T-helper 9 cell (primary cell): ENCODE measurements around the gene TGFA.

Experiments
- DNase-seq: peaks from one replicate; pipeline ENCODE4 v3.0.0-alpha.2; 2020

The TGFA gene

DNA sequence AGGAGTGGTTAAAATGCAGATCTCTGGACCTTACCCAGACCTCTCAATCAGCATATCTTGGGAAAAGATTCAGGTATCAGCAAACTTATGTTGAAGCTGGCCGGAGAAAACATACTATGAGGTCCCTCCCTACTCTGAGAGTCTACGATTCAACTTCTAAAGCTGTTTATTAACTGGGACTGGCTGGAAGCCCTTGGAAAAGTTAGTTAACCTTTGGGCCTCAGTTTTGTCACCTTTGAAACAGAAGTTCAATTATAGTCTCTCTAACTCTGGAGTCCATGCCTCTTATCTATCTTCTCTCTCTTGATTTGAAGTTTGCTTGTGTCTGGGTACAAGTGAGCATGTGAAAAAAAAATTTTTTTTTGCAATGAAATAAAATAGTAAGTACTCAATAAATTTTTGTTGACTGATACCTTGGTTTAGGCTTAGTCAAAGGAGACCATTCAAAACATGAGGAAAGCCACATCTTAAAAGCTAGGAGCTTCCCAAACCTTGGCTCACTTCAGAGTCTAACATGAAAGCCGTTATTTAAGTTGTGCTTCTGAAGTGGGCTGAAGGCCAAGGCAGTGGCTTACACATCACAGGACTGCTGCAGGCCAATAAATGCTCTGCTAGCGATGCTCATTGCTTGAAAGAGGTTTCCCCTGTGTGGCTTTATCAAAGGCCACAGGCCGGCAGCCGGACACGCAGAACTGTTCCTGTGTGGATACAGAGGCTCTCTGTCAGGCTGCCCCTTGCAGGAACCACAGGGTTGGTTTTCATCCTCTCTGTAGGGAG, 141.1 kb downstream of the TGFA start:
- DNase-seq: no peak

DNA sequence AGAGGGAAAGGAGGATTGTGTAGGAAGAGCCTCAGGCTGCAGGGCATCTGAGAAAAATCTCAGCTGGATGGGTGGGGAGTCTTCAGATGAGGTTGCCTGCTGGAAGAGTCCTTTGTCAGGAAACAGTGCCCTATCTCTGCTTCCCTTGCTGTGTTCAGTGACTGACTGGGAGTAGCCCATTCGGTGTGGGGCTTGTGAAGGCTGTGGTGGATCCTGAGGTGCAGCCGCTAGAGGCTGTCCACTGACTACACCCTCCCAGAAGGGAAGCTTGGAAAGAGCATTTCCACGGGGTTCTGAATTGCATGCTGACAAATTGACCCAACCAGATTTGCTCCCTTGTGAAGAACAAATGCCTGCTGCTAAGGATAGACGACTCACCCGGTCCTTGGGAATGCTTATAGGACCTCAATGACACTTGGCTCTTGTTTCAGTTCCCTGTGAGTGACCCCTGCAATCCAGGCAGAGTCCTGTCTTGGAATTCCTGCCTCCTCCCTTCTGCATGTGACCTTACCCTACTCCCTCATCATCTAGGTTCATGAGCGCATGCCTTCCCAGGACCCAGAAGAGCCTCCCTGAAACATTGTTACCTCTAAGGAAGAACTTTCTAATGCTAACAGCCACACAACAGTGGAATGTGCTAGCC, 142.0 kb downstream of the TGFA start:
- no peak for DNase-seq

DNA sequence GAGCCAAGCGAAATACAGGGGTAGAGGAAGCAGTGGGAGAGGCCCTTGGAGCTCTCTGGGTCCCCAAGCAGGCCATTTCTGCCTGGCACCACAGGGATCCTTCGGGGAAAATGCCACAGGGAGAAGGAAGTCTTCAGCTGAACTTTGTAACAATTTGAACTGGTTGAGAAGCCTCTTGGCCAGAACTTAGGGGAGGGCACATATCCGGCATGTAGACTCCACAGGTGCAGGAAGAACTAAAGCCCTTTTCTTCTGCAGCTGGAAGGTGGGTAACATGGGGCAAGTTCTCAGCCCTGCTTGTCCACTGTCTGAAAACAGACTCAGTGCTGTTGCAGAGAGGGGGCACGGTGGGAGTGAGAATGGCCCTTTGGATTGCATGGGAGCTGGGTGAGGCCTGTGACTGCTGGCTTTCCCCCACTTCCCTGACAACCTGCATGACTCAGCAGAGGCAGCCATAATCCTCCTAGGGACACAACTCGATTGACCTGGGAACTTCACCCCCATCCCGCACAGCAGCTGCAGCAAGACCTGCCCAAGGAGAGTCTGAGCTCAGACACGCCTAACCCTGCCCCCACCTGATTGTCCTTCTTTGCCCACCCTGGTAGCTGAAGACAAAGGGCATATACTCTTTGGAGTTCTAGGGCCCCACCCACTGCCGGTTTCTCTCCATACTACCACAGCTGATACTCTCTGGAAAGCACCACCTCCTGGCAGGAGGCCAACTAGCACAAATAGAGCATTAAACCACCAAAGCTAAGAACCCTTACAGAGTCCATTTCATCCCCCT, 150.2 kb downstream of the TGFA start:
- no peak for DNase-seq

DNA sequence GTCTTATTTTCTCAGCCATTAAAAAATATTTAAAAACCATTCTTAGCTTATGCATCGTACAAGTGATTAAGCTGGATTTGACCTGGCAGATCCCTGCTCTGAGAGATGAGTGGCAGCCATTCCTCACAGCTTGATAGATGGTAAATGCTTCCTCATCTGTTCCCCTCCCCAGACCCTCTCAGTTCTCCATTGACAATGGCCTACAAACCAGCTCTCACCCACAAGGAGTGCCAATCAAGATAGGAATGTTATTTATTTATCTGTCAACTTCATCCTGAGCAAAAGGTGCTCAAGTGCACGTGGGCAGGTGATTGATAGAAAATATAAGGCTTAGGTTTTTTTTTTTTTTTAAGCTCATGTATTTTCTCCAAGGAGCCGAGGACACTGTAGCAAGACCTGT, 153.1 kb downstream of the TGFA start:
- DNase-seq: no peak

DNA sequence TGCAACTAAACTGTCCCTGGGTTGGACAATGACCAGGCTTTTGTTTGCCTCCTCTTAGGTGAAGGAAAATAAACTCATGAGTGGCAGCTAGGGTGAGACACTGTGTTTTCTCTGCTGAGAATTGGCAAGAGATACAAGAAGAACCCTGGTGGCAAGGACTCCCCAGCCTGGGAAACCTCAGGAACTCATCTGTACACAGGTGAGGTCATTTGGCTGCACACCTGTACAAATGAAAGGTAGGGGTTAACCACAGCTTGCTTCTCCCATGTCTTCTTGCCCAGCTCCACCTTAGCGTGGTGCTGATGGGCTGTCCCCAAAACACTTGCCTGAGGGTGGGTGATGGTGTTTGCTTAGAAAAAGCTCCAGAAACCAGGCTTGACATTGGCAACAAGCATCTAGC, 154.6 kb downstream of the TGFA start:
- DNase-seq: no peak
